HG03103 (cell line): ENCODE measurements around the gene POFUT2.
"Not testable (repeated sequence)": the region's sequence is repeated elsewhere in the genome, so short reads cannot be mapped to it uniquely, and the experiment has no call there.

Experiments
- ATAC-seq: cut with Tn5 transposase; IDR thresholded peaks from one replicate; pipeline ENCODE4 v1.9.1; 2021; ENCODE audit warnings: low read depth; ENCODE audit not compliant: unreplicated experiment

POFUT2 gene

DNA sequence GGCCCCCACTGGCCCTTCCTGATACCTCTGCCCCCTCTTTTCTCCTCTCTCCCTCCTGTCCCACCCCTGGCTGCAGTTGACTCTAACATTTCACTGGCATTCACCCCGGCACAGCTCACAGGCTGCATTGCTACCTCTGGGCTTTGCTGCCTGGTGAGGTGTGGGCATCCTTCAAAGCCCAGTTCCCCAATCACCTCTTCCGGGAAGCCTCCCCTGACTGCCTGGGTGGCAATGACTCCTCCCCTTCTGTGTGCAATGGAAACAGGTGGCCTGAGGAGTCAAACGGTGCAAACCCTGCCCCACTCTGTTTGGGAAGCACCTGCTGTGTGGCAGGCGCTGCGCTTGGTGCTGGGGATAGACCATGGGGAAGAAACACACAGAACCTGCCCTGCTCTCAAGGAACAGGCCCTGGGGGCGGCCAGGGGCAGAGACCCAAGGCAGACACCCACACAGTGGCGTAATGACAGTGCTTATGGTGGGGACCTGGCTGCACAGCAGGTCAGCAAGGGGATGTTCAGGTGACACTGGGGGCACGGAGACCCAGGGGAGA lies 39.3 kb upstream of the POFUT2 start:
- ATAC-seq = no peak

GRCh38 chr21:45326169-45326851 lies 38.6 kb upstream of the POFUT2 start:
- no peak for ATAC-seq

GRCh38 chr21:45325206-45326168 lies 37.8 kb upstream of the POFUT2 start:
- ATAC-seq = no peak

GRCh38 chr21:45324489-45325205 lies 37.0 kb upstream of the POFUT2 start:
- no peak for ATAC-seq

GRCh38 chr21:45323487-45324311 lies 36.0 kb upstream of the POFUT2 start:
- ATAC-seq = no peak

DNA sequence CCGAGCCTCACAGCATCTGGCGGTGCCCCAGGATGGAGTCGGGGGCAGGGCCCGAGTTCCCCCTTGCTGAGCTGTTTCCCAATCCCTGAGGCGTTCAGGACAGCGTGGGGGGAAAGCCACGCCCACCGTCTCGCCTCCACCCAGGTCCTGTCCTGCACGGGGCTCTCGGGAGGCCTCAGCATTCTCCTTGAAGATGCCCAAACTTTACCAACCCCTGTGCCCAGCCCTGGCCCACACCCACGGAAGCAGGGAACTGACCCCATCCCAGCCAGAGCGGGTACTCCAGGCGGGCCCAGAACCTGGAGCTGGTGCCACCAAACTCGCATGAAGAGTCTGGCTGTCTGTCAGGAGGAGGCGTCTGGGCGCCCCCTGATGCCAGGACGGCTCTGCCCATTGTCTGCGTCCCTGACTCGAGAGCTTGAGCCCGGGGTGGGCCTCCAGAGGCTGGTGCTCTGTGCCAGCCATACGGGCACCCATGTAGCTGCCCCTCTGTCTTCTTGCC lies 35.3 kb upstream of the POFUT2 start:
- no peak for ATAC-seq

GRCh38 chr21:45322231-45322959 lies 34.7 kb upstream of the POFUT2 start:
- no peak for ATAC-seq

GRCh38 chr21:45320261-45321025 lies 32.7 kb upstream of the POFUT2 start:
- no peak for ATAC-seq

DNA sequence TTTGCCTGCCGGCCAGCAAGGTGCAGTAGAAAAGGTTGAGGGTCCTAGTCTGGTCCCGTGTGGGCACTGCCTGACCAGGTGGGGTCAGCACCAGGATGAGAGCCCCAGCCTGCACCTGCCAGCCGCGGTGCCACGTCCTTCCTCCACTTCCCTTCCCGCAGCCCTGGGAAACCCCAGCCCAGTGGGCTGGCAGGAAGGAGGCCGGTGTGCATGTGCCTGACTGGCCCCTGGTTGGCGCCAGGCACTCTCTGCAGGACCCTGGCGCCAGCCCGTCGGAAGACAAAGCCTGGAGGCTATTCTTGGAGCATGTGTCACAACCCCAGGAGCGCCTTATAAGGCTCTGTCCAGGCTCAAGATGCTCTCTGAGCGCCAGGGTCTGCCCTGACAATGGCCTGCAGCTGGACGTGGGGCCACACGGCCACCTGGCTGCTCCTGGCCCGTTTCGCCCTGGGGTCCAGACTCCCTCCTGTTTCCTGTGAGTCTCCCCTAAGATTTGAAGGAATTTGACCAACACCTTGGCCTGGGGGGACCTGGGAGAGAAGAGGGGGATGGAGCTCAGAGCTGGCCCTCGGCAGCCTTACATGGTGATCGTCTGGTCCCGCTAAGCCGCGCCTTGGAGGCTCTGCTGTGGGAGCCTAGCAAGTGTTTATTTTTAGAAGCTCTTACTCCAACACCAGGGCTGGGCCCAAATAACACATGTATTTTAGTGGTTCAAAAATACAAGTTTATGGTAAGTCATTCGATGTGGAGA lies 31.9 kb upstream of the POFUT2 start:
- no peak for ATAC-seq

GRCh38 chr21:45318556-45319404 lies 31.1 kb upstream of the POFUT2 start:
- ATAC-seq = no peak

DNA sequence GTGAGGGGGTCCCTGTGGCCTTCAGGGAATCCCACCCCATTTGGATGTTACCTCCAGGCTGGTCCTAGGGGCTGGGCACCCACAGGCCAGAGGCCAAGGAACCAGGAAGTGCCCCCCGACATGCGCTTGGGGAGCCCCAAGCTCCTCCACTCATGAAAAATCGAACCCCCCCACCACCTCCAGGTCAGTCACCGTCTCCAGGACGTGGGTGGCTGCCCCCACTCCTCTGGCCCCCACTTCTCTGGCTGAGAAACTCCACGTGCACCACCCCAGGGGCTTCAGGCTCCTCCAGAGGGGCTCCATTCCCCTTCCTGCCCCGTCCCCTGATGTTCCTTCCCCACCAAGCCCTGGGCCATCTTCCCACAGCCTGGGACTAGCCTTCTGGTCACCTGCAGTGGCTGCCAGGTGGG lies 30.5 kb upstream of the POFUT2 start:
- ATAC-seq = no peak

GRCh38 chr21:45317398-45318145 lies 29.9 kb upstream of the POFUT2 start:
- ATAC-seq = no peak

GRCh38 chr21:45316871-45317397 lies 29.2 kb upstream of the POFUT2 start:
- ATAC-seq = no peak

DNA sequence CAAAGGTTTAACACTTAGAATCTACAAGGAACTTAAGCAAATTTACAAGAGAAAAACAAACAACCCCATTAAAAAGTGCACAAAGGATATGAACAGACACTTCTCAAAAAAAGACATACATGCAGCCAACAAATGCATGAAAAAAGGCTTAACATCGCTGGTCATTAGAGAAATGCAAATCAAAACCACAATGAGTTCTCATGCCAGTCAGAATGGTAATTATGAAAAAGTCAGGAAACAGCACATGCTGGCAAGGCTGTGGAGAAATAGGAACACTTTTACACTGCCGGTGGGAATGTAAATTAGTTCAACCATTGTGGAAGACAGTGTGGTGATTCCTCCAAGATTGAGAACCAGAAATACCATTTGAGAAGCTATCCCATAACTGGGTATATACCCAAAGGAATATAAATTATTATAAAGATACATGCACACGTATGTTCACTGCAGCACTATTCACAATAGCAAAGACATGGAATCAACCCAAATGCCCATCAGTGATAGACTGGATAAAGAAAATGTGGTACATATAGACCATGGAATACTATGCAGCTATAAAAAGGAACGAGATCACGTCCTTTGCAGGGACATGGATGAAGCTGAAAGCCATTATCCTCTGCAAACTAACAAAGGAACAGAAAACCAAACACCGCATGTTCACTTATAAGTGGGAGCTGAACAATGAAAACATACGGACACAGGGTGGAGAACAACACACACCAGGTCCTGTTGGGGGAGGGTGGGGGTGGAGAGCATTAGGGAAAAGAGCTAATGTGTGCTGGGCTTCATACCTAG lies 28.2 kb upstream of the POFUT2 start:
- not testable (repeated sequence) for ATAC-seq

DNA sequence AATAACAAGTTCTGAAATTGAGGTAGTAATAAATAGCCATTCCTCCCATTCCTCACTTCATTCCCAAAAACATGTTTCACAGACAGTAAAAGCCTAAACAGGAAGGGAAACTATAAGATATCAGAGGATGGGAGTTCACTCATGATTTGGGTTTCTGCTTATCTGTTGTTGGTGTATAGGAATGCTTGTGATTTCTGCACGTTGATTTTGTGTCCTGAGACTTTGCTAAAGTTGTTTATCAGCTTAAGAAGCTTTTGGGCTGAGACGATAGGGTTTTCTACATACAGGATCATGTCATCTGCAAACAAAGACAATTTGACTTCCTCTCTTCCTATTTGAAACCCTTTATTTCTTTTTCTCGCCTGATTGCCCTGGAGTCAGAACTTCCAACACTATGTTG lies 26.0 kb upstream of the POFUT2 start:
- no peak for ATAC-seq
